HFFc6 (cell line): ENCODE data around the gene SAMD10. TPM values are rescaled to one million over a fixed set of nuclear protein-coding genes. Genes with fewer than 3 reads are reported as not detected.

Source experiments
- DNase-seq: peaks from one replicate; pipeline ENCODE4 v3.0.0-alpha.2; 2018
- H3K27ac Mint-ChIP-seq: 2 replicates; pipeline ENCODE4 v1.8.0; 2020; ENCODE audit warnings: mild to moderate bottlenecking, mixed read lengths
- H3K27me3 Mint-ChIP-seq: 2 replicates; pipeline ENCODE4 v1.8.0; 2021; ENCODE audit warnings: mild to moderate bottlenecking, moderate library complexity, mixed read lengths; ENCODE audit not compliant: insufficient read depth
- H3K36me3 Mint-ChIP-seq: 2 replicates; pipeline ENCODE4 v1.8.0; 2021; ENCODE audit warnings: low read depth, mixed read lengths
- H3K4me1 Mint-ChIP-seq: 2 replicates; pipeline ENCODE4 v1.8.0; 2020; ENCODE audit warnings: low read depth, mixed read lengths
- H3K4me3 Mint-ChIP-seq: 2 replicates; pipeline ENCODE4 v1.8.0; 2020; ENCODE audit warnings: mild to moderate bottlenecking, moderate library complexity, mixed read lengths
- H3K9me3 Mint-ChIP-seq: 2 replicates; pipeline ENCODE4 v1.8.0; 2020; ENCODE audit warnings: mild to moderate bottlenecking, mixed read lengths
- total RNA-seq, 6 experiments: library from RNA; stranded (reverse); fragmentation: NEBNext Ultra II Directional; extraction: Animal tissue kit (Norgen Biotek cat#: 25700); gene quantifications; 2 replicates in 1 of 6; 3 replicates in 5 of 6; pipeline ENCODE4 v1.2.3, GENCODE V29; 2021
- TF ChIP-seq, protein P1 (sequence below): fragments of 200-600 bp; sonication (generic); IDR thresholded peaks from 2 replicates; pipeline ENCODE4 v1.5.0; 2021; ENCODE audit warnings: antibody characterized with exemption, mild to moderate bottlenecking

Gene SAMD10
- total RNA-seq, 6 experiments from 2014 or later, result 1.3 to 3.0 (median 2.1) TPM

DNA sequence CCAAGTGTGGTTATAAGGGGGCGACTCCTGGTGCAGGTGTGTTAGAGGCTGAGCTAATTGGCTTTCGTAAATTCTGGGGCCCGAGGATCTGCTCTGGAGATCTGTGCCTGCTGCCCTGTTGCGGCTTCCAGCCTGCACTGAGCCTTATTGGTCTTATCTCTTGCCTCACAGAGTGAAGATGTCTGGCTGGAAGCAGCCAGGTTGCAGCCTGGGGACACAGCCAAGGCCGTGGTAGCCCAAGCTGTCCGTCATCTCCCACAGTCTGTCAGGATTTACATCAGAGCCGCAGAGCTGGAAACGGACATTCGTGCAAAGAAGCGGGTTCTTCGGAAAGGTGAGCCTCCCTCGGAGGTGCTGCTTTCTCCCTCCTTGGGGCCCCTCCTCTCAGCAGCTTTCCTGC lies 21.5 kb upstream of the SAMD10 start:
- no peaks in the 10 kb centered on the region for H3K9me3 Mint-ChIP-seq
- no peak overlapping the region for H3K27ac Mint-ChIP-seq
- H3K4me3 Mint-ChIP-seq, result no peak overlapping the region
- no peak for DNase-seq
- peaks cover 5% of the 10 kb centered on the region; the same call in 1 of the 2 replicates for H3K4me1 Mint-ChIP-seq
- H3K27me3 Mint-ChIP-seq, result no peaks in the 10 kb centered on the region; the same call in 1 of the 2 replicates
- peaks cover 18% of the 10 kb centered on the region; the same call in 1 of the 2 replicates for H3K36me3 Mint-ChIP-seq
- TF ChIP-seq, protein P1, sequence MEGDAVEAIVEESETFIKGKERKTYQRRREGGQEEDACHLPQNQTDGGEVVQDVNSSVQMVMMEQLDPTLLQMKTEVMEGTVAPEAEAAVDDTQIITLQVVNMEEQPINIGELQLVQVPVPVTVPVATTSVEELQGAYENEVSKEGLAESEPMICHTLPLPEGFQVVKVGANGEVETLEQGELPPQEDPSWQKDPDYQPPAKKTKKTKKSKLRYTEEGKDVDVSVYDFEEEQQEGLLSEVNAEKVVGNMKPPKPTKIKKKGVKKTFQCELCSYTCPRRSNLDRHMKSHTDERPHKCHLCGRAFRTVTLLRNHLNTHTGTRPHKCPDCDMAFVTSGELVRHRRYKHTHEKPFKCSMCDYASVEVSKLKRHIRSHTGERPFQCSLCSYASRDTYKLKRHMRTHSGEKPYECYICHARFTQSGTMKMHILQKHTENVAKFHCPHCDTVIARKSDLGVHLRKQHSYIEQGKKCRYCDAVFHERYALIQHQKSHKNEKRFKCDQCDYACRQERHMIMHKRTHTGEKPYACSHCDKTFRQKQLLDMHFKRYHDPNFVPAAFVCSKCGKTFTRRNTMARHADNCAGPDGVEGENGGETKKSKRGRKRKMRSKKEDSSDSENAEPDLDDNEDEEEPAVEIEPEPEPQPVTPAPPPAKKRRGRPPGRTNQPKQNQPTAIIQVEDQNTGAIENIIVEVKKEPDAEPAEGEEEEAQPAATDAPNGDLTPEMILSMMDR, result no peak

DNA sequence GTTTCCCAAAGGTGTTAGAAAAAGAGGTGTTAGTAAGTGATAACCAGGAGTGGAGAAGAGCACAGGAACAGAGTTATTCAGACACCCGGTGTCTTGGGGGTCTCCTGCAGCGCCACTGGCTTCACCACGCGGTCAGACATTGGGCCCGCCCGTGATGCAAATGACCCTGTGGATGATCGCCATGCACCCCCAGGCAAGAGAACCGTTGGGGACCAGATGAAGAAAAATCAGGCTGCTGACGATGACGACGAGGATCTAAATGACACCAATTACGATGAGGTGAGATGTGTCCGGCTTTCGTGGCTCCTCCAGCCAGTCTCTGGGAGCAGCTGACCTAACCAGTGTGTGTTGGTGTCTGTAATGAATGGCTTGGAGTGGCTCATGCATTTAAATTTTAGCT lies 3.5 kb upstream of the SAMD10 start:
- TF ChIP-seq, protein P1, result no peak
- Mint-ChIP-seq H3K4me1 (peaks cover 37% of the 10 kb centered on the region), H3K4me3 (peak overlapping the region; percentile 90; the same call in 1 of the 2 replicates), H3K36me3 (peaks cover 28% of the 10 kb centered on the region), H3K27ac (0 out of 2 replicates have a peak overlapping the region, but pooled peaks have one; percentile 20), H3K9me3 (no peaks in the 10 kb centered on the region), H3K27me3 (peaks cover under 1% of the 10 kb centered on the region)
- no peak for DNase-seq

DNA sequence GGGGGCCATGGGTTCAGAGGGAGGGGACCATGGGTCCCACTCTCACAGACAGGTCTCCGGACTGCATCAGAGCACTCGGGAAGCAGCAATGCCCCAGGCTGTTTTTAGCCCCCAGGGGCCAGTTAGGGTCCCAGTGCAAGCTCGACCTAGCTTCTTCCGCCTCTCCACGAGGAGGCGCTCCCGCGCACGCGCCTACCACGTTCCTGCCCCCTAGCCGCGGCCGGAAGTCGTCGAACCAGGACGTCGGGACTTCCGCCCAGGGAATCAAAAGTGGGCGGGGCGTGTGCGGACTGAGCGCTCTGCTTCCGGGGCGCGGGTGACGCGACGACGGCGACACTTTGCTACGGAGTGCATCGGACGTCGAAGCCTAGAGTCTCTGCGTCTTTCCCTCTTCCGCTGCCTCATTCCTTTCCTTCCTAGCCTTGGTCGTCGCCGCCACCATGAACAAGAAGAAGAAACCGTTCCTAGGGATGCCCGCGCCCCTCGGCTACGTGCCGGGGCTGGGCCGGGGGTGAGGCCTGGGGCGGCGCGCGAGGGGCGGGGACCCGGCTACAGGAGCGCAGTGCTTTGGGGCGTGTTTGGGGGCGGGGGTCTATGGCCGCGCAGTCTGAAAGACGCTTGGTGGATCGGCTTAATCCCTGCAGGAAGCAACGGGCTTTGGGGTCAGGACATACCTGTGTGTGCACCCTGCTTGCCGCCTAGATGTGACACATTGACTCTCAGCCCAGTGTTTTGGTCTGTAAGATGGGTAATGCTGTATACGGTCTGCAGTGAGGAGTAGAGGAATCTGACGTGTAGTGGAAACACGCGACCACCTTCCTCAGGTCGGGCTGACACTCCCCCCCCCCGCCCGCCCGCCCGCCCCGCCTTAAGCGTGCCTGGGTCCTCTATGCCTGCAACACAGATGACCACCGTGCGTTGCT lies 1.6 kb upstream of the SAMD10 start, which contains the start of gene PRPF6:
Gene PRPF6, plus strand, starts transcription at position 327 of the 923 bp plus-strand sequence. Its CDS starts 114 bp downstream, at position 441.
- peak within 1 kb of the TSS; percentile 90 for H3K4me3 Mint-ChIP-seq
- peak within 1 kb of the TSS; percentile 86 for H3K27ac Mint-ChIP-seq
- no peaks in the 10 kb centered on the region; the same call in none of the 2 replicates for H3K27me3 Mint-ChIP-seq
- H3K36me3 Mint-ChIP-seq, result peaks cover 28% of the 10 kb centered on the region
- H3K4me1 Mint-ChIP-seq, result peaks cover 43% of the 10 kb centered on the region
- DNase-seq, result peak; percentile 91
- H3K9me3 Mint-ChIP-seq, result no peaks in the 10 kb centered on the region
- TF ChIP-seq, protein P1, result peak; percentile 88

- Mint-ChIP-seq H3K27ac (peak overlapping the region; percentile 86), H3K4me3 (peak overlapping the region; percentile 90), H3K27me3 (no peaks in the 10 kb centered on the region; the same call in none of the 2 replicates), H3K9me3 (no peaks in the 10 kb centered on the region), H3K4me1 (peaks cover 43% of the 10 kb centered on the region), H3K36me3 (peaks cover 23% of the 10 kb centered on the region)
- no peak for DNase-seq
- TF ChIP-seq, protein P1, result no peak
Measured at GRCh38 chr20:63980317-63980805, 919 bp upstream of the SAMD10 start.

DNA sequence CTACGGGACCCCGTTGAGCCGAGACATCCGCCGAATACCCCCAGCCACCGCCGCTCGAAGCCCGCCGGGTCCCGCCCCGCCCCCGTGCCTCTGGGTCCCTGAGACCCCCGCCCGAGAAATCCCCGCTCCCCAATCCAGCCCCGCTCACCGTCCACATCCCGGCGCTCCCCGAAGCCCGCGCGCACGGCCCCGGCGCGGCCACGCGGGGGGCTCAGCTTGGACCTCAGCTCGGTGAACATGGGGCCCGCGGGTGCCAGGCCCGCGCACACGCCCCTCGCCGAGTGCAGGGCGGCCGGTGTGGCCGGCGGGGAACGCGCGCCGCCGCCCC lies 249 bp downstream of the SAMD10 start:
- Mint-ChIP-seq H3K4me1 (peaks cover 48% of the 10 kb centered on the region), H3K27me3 (no peaks in the 10 kb centered on the region; the same call in none of the 2 replicates), H3K27ac (no peak overlapping the region), H3K9me3 (no peaks in the 10 kb centered on the region), H3K4me3 (peak overlapping the region; percentile 68), H3K36me3 (peaks cover 17% of the 10 kb centered on the region)
- TF ChIP-seq, protein P1, result no peak
- DNase-seq, result no peak
